Liver (tissue), 9 donors: ENCODE results near the gene COL3A1. TPM values are rescaled to one million over a fixed set of nuclear protein-coding genes. Genes with fewer than 3 reads are reported as not detected.

Source experiments
- DNase-seq: peaks from one replicate; pipeline ENCODE4 v3.0.0-alpha.2; 2017; ENCODE audit warnings: low spot score
- H3K27ac ChIP-seq, 2 donors: one replicate each; pipeline ENCODE4 v1.7.0; 2013; ENCODE audit warnings: inconsistent platforms in 2 of 2, low read length in 2 of 2, control low read depth in 1 of 2, low read depth in 1 of 2, mild to moderate bottlenecking in 1 of 2
- H3K27me3 ChIP-seq, 4 donors: one replicate each; pipeline versions ENCODE4 v1.6.1 to v1.7.0; 2013; ENCODE audit warnings: low read length in 3 of 4, inconsistent platforms in 1 of 4, mild to moderate bottlenecking in 1 of 4, moderate library complexity in 1 of 4; ENCODE audit not compliant: control insufficient read depth in 4 of 4, insufficient read depth in 4 of 4
- H3K36me3 ChIP-seq, 4 donors: one replicate each; pipeline versions ENCODE4 v1.6.1 to v1.7.0; 2013; ENCODE audit warnings: low read length in 3 of 4, mild to moderate bottlenecking in 3 of 4, low read depth in 1 of 4, moderate library complexity in 1 of 4; ENCODE audit not compliant: control insufficient read depth in 4 of 4, insufficient read depth in 3 of 4
- H3K4me1 ChIP-seq, 4 donors: one replicate each; pipeline versions ENCODE4 v1.6.1 to v1.7.0; 2013; ENCODE audit warnings: low read length in 3 of 4, mild to moderate bottlenecking in 3 of 4, moderate library complexity in 1 of 4; ENCODE audit not compliant: control insufficient read depth in 4 of 4, insufficient read depth in 4 of 4
- H3K4me3 ChIP-seq, 3 donors: one replicate each; pipeline versions ENCODE4 v1.6.1 to v1.7.0; 2013; ENCODE audit warnings: low read length in 3 of 3, control low read depth in 1 of 3, low read depth in 1 of 3, mild to moderate bottlenecking in 1 of 3
- H3K9ac ChIP-seq, 2 donors: one replicate each; pipeline ENCODE4 v1.7.0; 2013; ENCODE audit warnings: low read length in 2 of 2, mild to moderate bottlenecking in 2 of 2, moderate library complexity in 2 of 2, control low read depth in 1 of 2, low read depth in 1 of 2
- H3K9me3 ChIP-seq, 4 donors: one replicate each; pipeline versions ENCODE4 v1.6.1 to v1.7.0; 2013; ENCODE audit warnings: low read length in 3 of 4; ENCODE audit not compliant: control insufficient read depth in 4 of 4
- EGR1 ChIP-seq, 2 donors: IDR thresholded peaks; 2 replicates each; pipeline ENCODE4 v1.6.1; 2016 to 2018; ENCODE audit warnings: antibody characterized with exemption in 2 of 2, low read depth in 2 of 2
- FOXA1 ChIP-seq: IDR thresholded peaks from 2 replicates; pipeline ENCODE4 v1.6.1; 2016; ENCODE audit warnings: antibody characterized with exemption
- FOXA2 ChIP-seq: IDR thresholded peaks from 2 replicates; pipeline ENCODE4 v1.6.1; 2016; ENCODE audit warnings: antibody characterized with exemption
- GABPA ChIP-seq, 2 donors: IDR thresholded peaks in 1 of 2; conservative IDR thresholded peaks in 1 of 2; 2 replicates each; pipeline ENCODE4 v1.6.1; 2016; ENCODE audit warnings: antibody characterized with exemption in 2 of 2, mild to moderate bottlenecking in 1 of 2, moderate library complexity in 1 of 2
- HNF4A ChIP-seq, 2 donors: conservative IDR thresholded peaks; 2 replicates each; pipeline ENCODE4 v1.6.1; 2016; ENCODE audit warnings: antibody characterized with exemption in 2 of 2, mild to moderate bottlenecking in 2 of 2
- HNF4G ChIP-seq: IDR thresholded peaks from 2 replicates; pipeline ENCODE4 v1.6.1; 2016; ENCODE audit warnings: antibody characterized with exemption
- JUND ChIP-seq, 2 donors: IDR thresholded peaks; 2 replicates each; pipeline ENCODE4 v1.6.1; 2016; ENCODE audit warnings: antibody characterized with exemption in 2 of 2
- RAD21 ChIP-seq, 2 donors: IDR thresholded peaks; 2 replicates each; pipeline ENCODE4 v1.6.1; 2016; ENCODE audit warnings: antibody characterized with exemption in 2 of 2, mild to moderate bottlenecking in 2 of 2
- REST ChIP-seq: IDR thresholded peaks from 2 replicates; pipeline ENCODE4 v1.6.1; 2016; ENCODE audit warnings: antibody characterized with exemption, mild to moderate bottlenecking
- RXRA ChIP-seq, 2 donors: IDR thresholded peaks; 2 replicates each; pipeline ENCODE4 v1.6.1; 2017 to 2018; ENCODE audit warnings: antibody characterized with exemption in 2 of 2, mild to moderate bottlenecking in 1 of 2
- SP1 ChIP-seq: IDR thresholded peaks from 2 replicates; pipeline ENCODE4 v1.6.1; 2018; ENCODE audit warnings: antibody characterized with exemption, mild to moderate bottlenecking
- TAF1 ChIP-seq: conservative IDR thresholded peaks from 2 replicates; pipeline ENCODE4 v1.6.1; 2016; ENCODE audit warnings: antibody characterized with exemption, mild to moderate bottlenecking
- WGBS: extraction: QIAGEN DNeasy Blood & Tissue Kit; methylation state at CpG from one replicate; pipeline ENCODE4 v1.1.7; 2013; 5-methylcytosine and 5-hydroxymethylcytosine counted together
- polyA plus RNA-seq, 2 donors: library from polyadenylated mRNA; stranded (reverse) in 1 of 2; unstranded in 1 of 2; fragments of 200-250 nt in 1 of 2; fragments of >200 nt in 1 of 2; fragmentation: Nextera tagmentation in 1 of 2; extraction: Ambion mirVana in 1 of 2; gene quantifications; one replicate each; pipeline versions ENCODE4 v1.2.1 to v1.2.3, GENCODE V29; 2013 to 2015
- total RNA-seq, 2 donors: library from RNA; depleted of rRNA; stranded (reverse); fragments of >200 nt; gene quantifications; one replicate each; pipeline ENCODE4 v1.2.3, GENCODE V29; 2014
- TF ChIP-seq, protein P1 (sequence below): IDR thresholded peaks from 2 replicates; pipeline ENCODE4 v1.6.1; 2016; ENCODE audit warnings: antibody characterized with exemption
- TF ChIP-seq, protein P2 (sequence below): fragments of 150-350 bp; IDR thresholded peaks from 2 replicates; pipeline ENCODE4 v1.5.1; 2017; ENCODE audit warnings: improper control_type of control experiment, low read depth, low read length; ENCODE audit not compliant: missing input control
- TF ChIP-seq, protein P3 (sequence below): IDR thresholded peaks from 2 replicates; pipeline ENCODE4 v1.6.1; 2016; ENCODE audit warnings: antibody characterized with exemption
- donor health status: healthy.
- donor health status: healthy.
- donor health status: healthy.
- donor health status: healthy.
- donor health status: healthy.

Gene COL3A1
- total and polyA plus RNA-seq, 4 donors = 21.4 to 207 (median 93.3) TPM

GRCh38 chr2:189045836-189046235 is 71.7 kb downstream of the COL3A1 start:
- no peak for DNase-seq
- Histone ChIP-seq H3K27me3 (no peaks in the 10 kb centered on the region), H3K9me3 (no peaks in the 10 kb centered on the region), H3K4me3 (no peak overlapping the region), H3K4me1 (peaks cover 0 to 2% (median 0%) of the 10 kb centered on the region in 4 donors), H3K27ac (no peak overlapping the region), H3K9ac (no peak overlapping the region), H3K36me3 (peaks cover 0 to 6% (median 3%) of the 10 kb centered on the region in 4 donors)
- no peak for TF ChIP-seq TAF1
- TF ChIP-seq, protein P1, sequence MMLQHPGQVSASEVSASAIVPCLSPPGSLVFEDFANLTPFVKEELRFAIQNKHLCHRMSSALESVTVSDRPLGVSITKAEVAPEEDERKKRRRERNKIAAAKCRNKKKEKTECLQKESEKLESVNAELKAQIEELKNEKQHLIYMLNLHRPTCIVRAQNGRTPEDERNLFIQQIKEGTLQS = no peak
- TF ChIP-seq RXRA (IDR thresholded peaks at IDR 0.05) = no peak
- no peak for TF ChIP-seq REST
- TF ChIP-seq HNF4A (conservative IDR thresholded peaks at IDR 0.05) = no peak
- TF ChIP-seq EGR1 (IDR thresholded peaks at IDR 0.05; ENCODE audit: low read depth in 2 of 2) = no peak
- TF ChIP-seq RAD21 (IDR thresholded peaks at IDR 0.05) = no peak
- TF ChIP-seq FOXA2 = no peak
- TF ChIP-seq, protein P2, sequence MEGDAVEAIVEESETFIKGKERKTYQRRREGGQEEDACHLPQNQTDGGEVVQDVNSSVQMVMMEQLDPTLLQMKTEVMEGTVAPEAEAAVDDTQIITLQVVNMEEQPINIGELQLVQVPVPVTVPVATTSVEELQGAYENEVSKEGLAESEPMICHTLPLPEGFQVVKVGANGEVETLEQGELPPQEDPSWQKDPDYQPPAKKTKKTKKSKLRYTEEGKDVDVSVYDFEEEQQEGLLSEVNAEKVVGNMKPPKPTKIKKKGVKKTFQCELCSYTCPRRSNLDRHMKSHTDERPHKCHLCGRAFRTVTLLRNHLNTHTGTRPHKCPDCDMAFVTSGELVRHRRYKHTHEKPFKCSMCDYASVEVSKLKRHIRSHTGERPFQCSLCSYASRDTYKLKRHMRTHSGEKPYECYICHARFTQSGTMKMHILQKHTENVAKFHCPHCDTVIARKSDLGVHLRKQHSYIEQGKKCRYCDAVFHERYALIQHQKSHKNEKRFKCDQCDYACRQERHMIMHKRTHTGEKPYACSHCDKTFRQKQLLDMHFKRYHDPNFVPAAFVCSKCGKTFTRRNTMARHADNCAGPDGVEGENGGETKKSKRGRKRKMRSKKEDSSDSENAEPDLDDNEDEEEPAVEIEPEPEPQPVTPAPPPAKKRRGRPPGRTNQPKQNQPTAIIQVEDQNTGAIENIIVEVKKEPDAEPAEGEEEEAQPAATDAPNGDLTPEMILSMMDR = no peak
- TF ChIP-seq HNF4G = no peak
- no peak for TF ChIP-seq SP1
- TF ChIP-seq, protein P3, sequence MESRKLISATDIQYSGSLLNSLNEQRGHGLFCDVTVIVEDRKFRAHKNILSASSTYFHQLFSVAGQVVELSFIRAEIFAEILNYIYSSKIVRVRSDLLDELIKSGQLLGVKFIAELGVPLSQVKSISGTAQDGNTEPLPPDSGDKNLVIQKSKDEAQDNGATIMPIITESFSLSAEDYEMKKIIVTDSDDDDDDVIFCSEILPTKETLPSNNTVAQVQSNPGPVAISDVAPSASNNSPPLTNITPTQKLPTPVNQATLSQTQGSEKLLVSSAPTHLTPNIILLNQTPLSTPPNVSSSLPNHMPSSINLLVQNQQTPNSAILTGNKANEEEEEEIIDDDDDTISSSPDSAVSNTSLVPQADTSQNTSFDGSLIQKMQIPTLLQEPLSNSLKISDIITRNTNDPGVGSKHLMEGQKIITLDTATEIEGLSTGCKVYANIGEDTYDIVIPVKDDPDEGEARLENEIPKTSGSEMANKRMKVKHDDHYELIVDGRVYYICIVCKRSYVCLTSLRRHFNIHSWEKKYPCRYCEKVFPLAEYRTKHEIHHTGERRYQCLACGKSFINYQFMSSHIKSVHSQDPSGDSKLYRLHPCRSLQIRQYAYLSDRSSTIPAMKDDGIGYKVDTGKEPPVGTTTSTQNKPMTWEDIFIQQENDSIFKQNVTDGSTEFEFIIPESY = no peak
- TF ChIP-seq FOXA1 = no peak
- WGBS = 96% methylated on average over 3 of the region's 3 CpGs

- Histone ChIP-seq H3K9ac (no peak overlapping the region), H3K9me3 (no peaks in the 10 kb centered on the region), H3K27me3 (no peaks in the 10 kb centered on the region), H3K4me3 (no peak overlapping the region), H3K27ac (no peak overlapping the region), H3K36me3 (peaks cover 0 to 5% (median 2%) of the 10 kb centered on the region in 4 donors), H3K4me1 (peaks cover 0 to 2% (median 0%) of the 10 kb centered on the region in 4 donors)
- no peak for TF ChIP-seq REST
- TF ChIP-seq GABPA (IDR thresholded peaks at IDR 0.05 in 1 of 2, conservative IDR thresholded peaks at IDR 0.05 in 1 of 2) = no peak
- TF ChIP-seq SP1 = no peak
- no peak for TF ChIP-seq HNF4A (conservative IDR thresholded peaks at IDR 0.05)
- no peak for TF ChIP-seq RAD21 (IDR thresholded peaks at IDR 0.05)
- TF ChIP-seq JUND (IDR thresholded peaks at IDR 0.05) = no peak
- DNase-seq = no peak
- WGBS = 85% methylated on average over 2 of the region's 2 CpGs
Observed at GRCh38 chr2:189046320-189046719, 72.1 kb downstream of the COL3A1 start.
